HG02763 (cell line): Measurements from ENCODE around the gene ORM2.
"Not testable (repeated sequence)": the region's sequence is repeated elsewhere in the genome, so short reads cannot be mapped to it uniquely, and the experiment has no call there.

Source experiments
- ATAC-seq: cut with Tn5 transposase; IDR thresholded peaks from one replicate; pipeline ENCODE4 v1.9.1; 2021; ENCODE audit warnings: mild to moderate bottlenecking, moderate library complexity; ENCODE audit not compliant: unreplicated experiment

Gene ORM2

DNA sequence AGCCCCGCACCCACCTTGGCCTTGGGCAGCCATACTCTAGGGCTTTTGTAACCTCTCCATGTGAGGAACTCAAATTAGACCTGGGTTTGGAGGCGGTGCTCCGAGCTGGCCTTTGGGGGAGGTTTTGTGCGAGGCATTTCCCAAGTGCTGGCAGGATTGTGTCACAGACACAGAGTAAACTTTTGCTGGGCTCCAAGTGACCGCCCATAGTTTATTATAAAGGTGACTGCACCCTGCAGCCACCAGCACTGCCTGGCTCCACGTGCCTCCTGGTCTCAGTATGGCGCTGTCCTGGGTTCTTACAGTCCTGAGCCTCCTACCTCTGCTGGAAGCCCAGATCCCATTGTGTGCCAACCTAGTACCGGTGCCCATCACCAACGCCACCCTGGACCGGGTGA, at the start of gene ORM2:
Gene ORM2, plus strand, starts transcription at position 245 of the 398 bp plus-strand sequence. Its CDS starts 36 bp downstream, at position 281.
- ATAC-seq, result not testable (repeated sequence)

DNA sequence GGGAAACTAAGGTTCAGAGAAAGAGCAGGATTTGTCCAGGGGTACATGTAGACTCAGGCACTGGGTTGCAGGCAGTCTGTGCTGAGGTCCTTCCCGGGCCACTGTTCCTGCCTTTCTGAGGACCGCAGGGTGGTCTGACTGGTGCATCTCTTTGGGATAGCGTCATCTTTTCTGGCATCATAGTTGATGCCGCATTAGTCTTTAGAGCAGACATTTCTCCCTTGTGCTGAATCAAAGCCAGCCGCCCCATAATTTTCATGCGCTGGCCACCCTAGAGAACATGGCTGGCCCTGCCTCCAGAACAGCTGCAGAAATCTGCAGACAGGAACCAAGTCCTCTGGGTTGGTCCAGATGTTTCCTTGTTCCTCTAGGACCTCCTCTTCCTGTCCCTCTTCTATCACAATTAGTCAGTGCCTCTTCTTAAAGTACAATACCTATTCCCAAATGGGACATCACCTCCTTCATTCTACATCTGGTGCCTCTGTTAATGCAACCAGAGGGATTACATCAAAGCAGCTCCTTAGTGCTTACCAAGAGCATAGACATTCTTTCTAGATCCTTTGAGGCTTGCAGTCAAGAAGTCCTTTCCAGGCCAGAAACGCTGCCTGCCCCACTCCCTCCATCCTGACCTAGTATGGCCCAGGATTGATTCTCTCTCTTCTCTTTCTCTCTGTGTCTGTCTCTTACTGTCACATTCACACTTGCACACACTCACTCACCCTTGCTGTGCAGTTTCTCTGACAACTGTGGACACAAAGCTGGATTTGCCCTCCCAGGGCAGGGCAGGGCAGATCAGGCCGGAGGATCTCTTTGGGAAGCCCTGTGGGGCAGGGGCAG, 48.8 kb upstream of the ORM2 start:
- no peak for ATAC-seq

DNA sequence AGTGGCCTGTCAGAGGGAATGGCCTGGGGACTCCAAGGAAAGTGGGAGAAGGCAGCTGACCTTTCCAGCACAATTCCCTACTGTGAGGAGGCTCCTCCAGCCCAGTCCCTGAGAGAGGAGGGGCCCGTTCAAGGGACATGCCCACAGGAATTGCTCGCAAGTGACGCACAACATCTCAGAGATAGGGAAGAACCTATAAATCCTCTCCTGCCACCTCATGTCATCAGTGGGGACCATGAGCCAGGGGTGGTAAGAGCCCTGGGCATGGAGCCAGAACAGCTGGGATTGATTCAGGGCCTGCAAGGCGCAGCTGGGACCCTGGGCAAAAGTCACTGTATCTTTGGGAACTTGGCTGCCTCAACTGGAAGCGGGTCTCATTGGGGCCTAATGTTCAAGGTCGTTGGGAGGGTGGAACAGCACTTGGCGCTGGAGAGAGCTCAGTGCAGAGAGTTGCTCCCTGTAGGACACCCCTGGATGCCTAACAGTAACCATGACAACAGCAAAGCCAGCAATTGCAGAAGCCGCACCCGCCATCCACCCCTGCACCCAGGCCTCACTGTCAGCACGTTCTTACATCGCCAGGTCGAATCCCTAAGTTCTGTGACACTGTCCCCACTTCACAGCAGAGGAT, 48.1 kb upstream of the ORM2 start:
- ATAC-seq, result no peak

DNA sequence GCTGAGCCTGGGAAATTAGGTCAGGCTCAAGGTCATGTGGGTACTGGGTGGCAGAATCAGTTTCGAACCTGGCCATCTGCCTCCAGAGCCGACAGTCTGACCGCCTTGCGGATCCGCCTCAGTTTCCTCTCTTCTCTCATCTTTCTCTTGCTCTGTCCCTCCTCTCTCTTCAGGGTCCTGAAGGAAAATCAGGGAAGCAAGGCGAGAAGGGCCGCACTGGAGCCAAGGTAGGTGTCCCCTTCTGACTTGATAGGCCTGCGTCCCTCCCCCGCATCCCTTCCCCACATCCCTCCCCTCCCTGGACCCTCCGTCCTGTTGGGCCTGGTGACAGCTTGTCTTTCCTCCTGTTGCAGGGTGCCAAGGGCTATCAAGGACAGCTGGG, 47.6 kb upstream of the ORM2 start:
- ATAC-seq, result no peak

DNA sequence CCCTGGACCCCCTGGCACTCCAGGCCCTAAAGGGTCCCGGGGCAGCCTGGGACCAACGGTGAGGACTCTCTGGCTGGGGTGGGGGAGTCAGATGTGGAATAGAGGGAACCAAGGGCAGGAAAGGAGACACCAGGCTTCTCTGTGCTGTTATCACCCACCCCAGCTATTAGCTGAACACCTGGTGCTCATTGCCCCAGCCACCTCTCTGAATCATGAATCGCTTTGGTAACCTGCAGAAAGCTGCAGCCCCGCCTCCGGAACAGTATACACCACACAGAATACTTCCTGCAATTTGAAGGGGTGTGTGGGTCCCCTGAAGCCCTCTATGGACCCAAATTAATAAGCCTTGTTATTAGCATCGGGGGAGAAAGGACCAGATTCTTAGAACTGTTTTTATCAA, 47.2 kb upstream of the ORM2 start:
- ATAC-seq, result no peak

DNA sequence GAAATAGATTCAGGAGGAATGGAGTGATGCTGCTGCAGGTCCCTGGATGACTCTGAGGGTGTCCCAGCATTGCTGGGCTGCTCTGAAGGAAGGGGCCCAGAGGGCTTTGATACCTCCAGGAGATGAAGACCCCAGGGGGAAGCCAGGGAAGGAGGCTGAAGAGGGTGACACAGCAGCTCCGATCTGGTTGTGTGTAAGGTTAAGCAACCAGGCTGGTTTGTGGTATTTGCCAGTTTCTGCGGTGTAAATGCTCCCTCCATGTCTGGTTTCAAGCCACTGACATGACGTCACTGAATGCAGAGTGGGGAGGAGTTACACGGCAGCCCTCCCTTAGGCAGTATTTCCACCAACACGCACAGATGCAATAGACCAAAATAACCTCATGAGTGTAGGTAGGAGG, 46.7 kb upstream of the ORM2 start:
- no peak for ATAC-seq

DNA sequence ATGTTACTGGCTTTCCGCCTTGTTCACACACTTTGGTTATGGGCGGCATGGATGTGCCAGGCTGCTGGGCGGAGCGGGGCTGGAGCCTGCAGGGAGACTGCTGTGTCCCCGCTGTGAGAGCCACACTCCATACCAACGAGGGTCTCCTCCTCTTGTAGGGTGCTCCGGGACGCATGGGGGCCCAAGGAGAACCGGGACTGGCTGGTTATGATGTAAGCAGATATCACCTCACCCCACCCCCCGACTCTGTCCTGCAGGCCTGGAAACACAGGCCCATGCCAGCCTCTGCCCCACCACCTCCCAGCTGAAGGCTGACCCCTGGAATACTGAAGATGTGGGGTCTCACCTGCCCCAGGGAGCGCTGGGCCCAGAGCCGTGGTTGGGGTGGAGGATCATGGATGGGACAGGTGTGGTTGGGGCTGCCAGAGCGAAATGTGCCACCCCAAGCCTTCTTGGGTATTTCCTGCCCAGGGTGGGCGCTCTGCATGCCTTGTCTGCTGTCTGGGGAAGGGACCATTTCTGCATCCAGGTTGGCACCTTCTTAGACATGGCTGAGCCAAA, 46.0 kb upstream of the ORM2 start:
- no peak for ATAC-seq

DNA sequence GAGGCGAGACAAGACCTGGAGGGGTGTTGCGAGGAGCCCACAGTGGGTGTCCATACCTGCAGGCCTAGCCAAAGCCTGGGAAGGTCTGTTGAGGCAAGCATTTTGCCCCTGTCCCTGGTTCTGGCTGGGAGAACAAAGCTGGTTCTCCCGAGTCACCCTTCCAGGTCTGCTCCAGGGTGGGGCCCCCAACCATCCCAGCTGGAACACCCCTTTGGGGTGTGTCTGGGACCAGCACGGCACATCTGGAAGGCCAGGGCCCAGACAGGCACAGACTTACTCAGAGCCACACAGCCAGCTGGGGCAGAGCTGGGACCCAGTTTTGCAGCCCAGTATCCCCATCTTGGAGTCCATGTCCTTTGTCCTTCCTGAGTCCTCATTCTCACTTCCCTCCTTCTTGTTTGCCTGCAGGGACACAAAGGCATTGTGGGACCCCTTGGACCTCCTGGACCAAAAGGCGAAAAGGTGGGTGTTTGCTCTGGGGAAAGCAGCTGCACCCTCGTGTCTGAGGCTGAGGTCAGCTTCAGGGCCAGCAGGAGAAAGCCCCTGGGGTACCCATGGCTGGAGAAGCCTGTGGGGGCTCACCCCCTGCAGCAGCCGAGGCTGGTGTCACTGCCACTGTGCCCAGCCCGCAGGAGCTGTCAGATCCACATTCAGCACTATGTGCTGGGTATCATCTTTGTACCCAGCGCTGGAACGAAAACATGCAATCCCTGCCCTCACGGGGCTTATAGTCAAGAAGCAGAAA, 45.2 kb upstream of the ORM2 start:
- no peak for ATAC-seq

DNA sequence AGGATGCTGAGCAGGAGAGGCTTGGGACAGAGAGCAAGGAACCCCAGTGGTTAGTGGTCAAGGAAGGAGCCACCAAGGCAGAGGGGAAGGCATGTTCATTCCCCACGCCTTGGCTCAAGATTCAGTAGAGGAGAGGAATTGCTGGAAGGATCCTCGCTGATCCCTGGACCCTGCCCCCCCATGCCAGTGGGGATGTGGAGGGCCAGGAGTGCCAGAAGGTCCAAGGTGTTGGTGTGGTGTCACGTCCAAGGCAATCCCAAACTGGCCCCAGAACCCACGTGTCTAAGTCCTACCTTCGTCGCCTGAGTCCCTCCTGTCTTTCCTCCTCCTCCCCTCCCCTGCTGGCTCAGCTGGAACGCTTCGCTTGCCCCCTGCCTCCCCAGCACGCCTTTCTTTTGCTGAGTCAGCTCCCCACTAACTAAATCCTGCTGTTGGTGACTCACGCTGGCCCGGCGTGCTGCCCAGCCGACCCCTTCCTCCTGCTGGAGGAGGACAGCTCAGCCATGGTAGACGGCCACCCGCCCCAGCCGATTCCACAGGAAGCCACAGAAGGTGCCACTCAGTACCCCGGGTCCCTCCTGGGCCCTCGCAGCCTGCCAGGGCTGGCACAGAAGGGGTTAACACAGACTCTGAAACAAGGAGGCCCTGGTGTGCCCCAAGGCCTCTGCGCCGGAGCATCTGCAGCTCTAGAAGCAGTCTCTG, 44.4 kb upstream of the ORM2 start:
- no peak for ATAC-seq

DNA sequence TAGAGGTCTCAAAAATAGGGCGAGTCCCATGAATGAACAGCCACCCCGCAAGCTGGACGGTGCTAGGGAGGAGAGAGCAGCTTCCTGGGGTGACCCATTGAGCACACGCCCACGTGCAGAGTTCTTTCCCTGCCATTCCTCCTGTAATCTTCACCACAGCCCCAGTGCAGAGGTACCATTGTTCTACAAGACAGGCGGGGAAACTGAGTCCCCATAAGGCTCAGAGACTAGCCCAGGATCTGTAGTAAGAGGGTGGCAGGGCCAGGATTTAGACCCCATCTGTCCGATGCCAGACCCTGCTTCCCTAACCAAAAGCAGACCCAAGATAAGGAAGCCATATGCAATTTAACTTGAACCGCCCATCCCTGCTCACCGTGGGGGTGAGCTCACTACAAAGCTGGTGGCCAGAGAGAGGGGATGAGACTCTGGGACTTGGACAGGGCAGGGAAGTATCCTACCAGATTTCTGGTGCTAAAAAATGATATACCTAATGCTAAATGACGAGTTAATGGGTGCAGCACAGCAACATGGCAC, 43.5 kb upstream of the ORM2 start:
- no peak for ATAC-seq

DNA sequence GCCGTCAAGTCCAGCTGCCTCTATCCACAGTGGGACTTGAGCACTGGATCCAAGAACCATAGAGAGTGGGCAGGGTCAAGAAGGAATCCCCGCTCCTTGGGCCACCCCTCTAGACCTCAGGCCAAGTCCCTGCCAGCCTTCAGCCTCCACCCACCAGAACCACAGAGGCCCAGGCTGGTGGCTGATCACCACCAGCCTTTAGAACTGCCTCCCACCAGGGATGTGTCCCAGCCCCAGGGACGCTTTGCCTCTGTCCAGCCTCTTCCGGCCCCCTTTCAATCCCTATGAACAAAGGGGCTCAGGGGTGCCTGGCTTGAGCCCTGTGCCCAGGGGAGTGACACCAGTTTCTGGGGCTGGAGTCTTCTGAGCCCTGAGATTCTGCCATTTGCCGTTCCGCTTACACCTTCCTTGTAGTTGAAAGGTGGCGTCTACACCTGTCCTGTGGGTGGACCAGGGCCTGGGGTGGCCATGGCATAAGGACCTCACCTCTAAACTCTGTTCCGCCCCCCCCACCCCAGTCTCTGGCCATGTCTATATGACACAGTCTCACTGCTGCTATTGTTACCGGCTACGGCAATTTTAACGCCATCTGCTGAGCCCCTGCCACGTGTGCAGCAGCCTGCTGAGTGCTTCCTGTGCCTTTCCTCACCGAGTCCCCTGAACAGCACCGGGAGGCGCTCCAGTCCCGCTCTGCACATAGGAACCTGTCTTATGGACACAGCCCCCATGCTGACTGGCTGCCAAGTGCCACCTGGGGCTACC, 42.5 kb upstream of the ORM2 start:
- no peak for ATAC-seq

DNA sequence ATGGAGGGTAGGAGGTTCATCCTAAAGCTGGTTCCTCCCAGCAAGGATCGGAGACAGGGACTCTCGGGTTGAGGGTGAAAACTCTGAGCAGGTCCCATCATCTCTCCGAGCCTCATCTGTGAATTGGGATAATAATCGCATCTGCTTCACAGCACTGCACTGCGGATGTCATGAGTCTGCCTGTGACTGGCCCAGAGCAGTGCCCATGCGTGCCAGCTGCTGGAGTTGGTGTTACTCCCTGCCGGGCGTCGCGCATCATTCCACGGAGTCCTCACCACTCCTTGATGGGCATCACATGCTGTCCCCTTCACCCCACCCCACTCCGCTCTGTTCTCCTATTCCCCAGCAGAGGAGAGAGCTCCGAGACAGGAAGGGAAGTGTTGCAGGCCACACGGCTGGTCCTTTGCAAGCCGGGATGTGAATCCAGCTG, 41.9 kb upstream of the ORM2 start:
- ATAC-seq, result no peak

DNA sequence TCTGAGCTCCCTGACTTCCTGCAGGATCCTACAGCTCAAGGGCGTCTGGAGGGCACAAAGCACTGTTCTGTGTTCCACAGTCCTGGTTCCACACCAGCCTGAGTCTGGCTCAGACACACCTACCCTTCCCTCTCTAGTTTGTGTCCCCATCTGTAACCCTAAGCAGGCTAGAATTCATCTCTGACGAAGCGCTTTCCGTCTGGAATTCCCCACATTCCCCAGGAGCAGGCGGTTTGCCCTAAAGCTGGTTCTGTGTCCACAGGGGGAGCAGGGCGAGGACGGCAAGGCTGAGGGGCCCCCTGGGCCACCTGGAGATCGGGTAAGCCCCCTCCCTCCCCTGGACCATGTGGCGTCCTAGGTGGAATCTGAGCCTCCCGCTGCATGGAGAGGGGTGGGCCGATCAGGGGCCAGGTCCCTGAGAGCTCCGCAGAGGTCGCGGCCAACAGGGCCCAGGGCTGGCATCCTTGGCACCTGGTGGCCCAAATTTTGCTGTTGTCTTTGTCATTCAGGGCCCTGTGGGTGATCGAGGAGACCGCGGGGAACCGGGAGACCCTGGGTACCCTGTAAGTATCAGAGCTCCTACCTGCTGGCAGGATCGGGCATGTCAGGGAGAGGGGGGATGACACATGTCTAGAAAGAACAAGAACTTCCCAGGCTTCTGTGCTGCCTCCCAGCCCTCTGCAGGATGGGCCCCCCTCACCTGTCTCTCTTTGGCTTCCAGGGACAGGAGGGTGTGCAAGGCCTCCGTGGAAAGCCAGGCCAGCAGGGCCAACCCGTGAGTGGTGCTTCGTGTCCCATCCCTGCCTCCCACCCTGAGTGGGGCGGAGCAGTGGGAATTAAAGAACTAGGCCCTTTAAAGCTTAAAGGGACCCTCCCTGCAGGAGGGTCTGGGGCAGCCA, 41.2 kb upstream of the ORM2 start:
- ATAC-seq, result no peak

DNA sequence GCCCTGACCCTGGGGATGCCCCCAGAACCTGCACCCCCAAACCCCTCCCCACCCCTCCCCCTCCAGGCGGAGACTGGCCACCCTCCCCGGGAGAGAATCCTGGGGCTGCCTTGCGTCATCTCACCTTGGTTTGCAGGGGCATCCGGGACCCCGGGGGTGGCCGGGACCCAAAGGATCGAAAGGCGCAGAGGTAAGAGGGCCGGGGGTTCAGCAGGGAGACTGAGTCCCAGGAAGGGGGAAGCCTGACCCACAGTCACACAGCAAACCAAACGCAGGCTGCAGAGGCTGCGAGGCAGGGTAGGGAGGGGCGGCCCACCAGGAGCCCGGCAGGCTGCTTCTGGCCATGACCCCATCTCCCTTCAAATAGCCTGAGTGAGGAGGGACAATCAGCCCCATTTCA, 40.6 kb upstream of the ORM2 start:
- no peak for ATAC-seq

DNA sequence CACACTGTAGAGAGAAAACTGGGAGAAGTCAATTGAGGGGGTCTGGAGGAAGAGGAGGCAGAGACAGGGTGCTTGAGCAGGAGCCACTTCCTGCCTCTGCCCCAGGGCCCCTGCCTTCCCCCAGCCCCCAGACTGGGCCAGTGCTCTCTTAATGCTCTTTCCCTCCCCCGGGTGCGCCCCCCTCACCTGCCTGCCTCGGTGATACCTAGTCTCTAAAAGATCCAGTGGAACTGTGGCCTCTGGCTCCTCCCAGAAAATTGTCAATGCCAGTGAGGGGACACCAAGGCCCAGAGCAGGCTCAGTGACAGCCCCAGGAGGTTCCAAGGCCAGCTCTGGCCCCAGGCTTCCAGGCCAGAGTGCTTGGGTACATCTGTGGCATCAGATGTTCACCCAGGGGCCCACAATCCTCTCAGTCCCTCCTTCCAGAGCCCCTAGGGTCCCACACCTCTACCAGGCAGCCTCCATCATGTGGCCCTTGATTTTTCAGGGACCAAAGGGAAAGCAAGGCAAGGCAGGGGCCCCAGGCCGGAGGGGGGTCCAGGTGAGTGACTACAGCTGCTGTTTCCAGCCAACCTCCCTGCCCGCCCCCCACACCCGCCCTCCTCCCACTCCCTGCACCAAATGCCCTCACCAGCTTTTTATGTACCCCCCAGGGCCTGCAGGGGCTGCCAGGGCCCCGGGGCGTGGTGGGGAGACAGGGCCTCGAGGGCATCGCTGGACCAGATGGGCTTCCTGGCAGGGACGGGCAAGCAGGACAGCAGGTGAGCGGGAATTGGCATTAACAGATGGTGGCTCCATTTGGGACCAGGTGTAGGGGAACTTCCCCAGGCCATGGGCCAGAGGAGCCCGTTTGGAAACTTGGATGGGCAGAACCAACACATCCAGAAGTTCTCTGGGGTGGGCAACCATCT, 39.8 kb upstream of the ORM2 start:
- ATAC-seq, result no peak

DNA sequence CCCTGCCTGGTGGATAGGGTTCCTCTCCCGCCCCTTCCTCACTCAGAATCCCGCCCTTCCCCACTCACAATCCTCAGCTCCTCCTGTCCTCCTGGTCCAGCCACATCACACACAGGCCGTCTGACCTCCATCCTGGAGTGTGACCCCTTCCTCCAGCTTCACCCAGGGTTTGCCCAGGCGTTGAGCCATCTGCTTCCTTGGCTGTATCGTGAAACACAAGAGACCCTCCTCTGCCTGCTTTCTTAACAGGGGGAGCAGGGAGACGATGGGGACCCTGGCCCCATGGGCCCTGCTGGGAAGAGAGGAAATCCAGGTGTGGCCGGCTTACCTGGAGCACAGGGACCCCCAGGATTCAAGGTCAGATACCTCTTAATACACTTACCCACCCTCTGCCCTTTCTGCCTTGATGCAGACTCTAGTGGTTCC, 39.1 kb upstream of the ORM2 start:
- ATAC-seq, result no peak

DNA sequence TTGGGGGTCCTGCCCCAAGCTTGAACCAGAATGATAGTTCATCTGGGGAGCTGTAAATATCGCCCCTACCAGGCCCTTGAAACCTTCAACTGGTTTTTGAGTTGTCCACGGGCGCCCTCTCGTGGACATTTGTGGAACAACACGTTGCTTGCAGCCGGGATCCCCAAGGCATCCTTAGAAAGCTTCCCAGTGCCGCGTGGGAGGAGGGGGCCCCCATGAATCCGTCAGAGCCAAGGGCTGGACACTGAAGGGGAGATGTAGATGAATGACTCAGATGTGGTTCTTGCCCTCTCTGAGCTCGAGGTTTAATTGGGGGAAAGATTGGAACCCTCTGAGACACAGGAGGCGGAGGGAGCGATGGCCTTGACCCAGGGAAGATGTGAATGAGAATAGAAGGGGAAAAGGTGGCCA, 38.6 kb upstream of the ORM2 start:
- ATAC-seq, result no peak
